DND-41 (cell line): ENCODE data around the gene SLC38A7.
A peak's percentile ranks its signal among the peaks of the same experiment; 100 is the strongest.

Experiments
- ATAC-seq: fragments of 200-7000 bp; cut with Tn5 transposase; 3 replicates; pipeline ENCODE4 v1.9.1; 2021; ENCODE audit warnings: low read depth; ENCODE audit not compliant: insufficient read depth
- DNase-seq: peaks from one replicate; pipeline ENCODE4 v3.0.0-alpha.2; 2020
- H2AFZ ChIP-seq: 2 replicates; pipeline ENCODE4 v1.6.0; 2012; ENCODE audit warnings: low read depth, low read length
- H3K27ac ChIP-seq: 2 replicates; pipeline ENCODE4 v1.5.1; 2012; ENCODE audit warnings: low read length, inconsistent platforms
- H3K27me3 ChIP-seq: fragments of 200-600 bp; sonication (generic); 2 replicates; pipeline ENCODE4 v1.6.0; 2012; ENCODE audit warnings: low read length, mild to moderate bottlenecking, inconsistent platforms; ENCODE audit not compliant: insufficient read depth, poor library complexity
- H3K36me3 ChIP-seq: 2 replicates; pipeline ENCODE4 v1.5.1; 2012; ENCODE audit warnings: low read length, inconsistent platforms; ENCODE audit not compliant: insufficient read depth
- H3K4me1 ChIP-seq: 2 replicates; pipeline ENCODE4 v1.5.1; 2012; ENCODE audit warnings: mild to moderate bottlenecking, low read length; ENCODE audit not compliant: insufficient read depth
- H3K4me2 ChIP-seq: 2 replicates; pipeline ENCODE4 v1.6.0; 2012; ENCODE audit warnings: mild to moderate bottlenecking, moderate library complexity, low read length, inconsistent platforms; ENCODE audit not compliant: insufficient read depth
- H3K4me3 ChIP-seq, 2 experiments: fragments of 200-600 bp in 1 of 2; shearing (Covaris generic) in 1 of 2; 2 replicates each; pipeline ENCODE4 v1.5.1; 2012 to 2016; ENCODE audit warnings: inconsistent platforms in 2 of 2, low read length in 2 of 2, mild to moderate bottlenecking in 2 of 2, low read depth in 1 of 2, moderate library complexity in 1 of 2
- H3K79me2 ChIP-seq: 2 replicates; pipeline ENCODE4 v1.6.0; 2012; ENCODE audit warnings: low read length, inconsistent platforms; ENCODE audit not compliant: insufficient read depth
- H3K9ac ChIP-seq: 2 replicates; pipeline ENCODE4 v1.6.0; 2012; ENCODE audit warnings: low read depth, mild to moderate bottlenecking, inconsistent platforms, low read length, moderate library complexity
- H3K9me3 ChIP-seq: 2 replicates; pipeline ENCODE4 v1.5.1; 2012; ENCODE audit warnings: low read length, moderate library complexity, mild to moderate bottlenecking, inconsistent platforms; ENCODE audit not compliant: insufficient read depth, severe bottlenecking
- H4K20me1 ChIP-seq: 2 replicates; pipeline ENCODE4 v1.6.0; 2012; ENCODE audit warnings: low read length; ENCODE audit not compliant: insufficient read depth
- CTCF ChIP-seq: IDR thresholded peaks from 2 replicates; pipeline ENCODE4 v1.5.1; 2012; ENCODE audit warnings: borderline replicate concordance, low read length, moderate library complexity, mild to moderate bottlenecking; ENCODE audit not compliant: poor library complexity, severe bottlenecking; ENCODE audit errors: extremely low read depth
- EZH2 ChIP-seq: IDR thresholded peaks from 3 replicates; pipeline ENCODE4 v1.6.1; 2012; ENCODE audit warnings: borderline replicate concordance, low read depth, mild to moderate bottlenecking, moderate library complexity, low read length, inconsistent platforms; ENCODE audit not compliant: severe bottlenecking

Gene SLC38A7

DNA sequence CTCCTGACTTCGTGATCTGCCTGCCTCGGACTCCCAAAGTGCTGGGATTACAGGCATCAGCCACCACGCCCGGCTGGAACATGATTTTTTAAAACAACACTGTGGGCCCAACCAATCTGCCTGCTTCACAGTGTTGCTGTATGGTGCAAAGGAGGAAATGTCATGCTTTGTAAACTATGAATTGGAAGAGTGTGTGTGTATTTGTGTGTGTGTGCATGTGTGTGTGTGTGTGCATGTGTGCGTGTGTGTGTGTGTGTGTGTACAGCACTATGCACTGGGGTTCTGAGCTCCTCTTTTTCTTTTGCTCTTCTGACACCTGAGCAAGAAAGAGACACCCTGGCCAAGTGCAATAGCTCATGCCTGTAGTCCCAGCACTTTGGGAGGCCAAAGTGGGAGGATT, 40.5 kb downstream of the SLC38A7 start:
- H4K20me1 ChIP-seq = no peaks in the 10 kb centered on the region
- ATAC-seq (no peak), DNase-seq (no peak)
- H3K27ac ChIP-seq = no peak overlapping the region
- H3K4me1 ChIP-seq = no peaks in the 10 kb centered on the region
- no peak overlapping the region for H2AFZ ChIP-seq
- H3K9me3 ChIP-seq = no peaks in the 10 kb centered on the region
- H3K79me2 ChIP-seq = no peaks in the 10 kb centered on the region
- H3K9ac ChIP-seq = no peak overlapping the region
- H3K36me3 ChIP-seq = no peaks in the 10 kb centered on the region
- no peak overlapping the region for H3K4me2 ChIP-seq
- TF ChIP-seq EZH2 = no peak
- no peak for TF ChIP-seq CTCF
- H3K27me3 ChIP-seq = no peaks in the 10 kb centered on the region
- no peak overlapping the region for H3K4me3 ChIP-seq

DNA sequence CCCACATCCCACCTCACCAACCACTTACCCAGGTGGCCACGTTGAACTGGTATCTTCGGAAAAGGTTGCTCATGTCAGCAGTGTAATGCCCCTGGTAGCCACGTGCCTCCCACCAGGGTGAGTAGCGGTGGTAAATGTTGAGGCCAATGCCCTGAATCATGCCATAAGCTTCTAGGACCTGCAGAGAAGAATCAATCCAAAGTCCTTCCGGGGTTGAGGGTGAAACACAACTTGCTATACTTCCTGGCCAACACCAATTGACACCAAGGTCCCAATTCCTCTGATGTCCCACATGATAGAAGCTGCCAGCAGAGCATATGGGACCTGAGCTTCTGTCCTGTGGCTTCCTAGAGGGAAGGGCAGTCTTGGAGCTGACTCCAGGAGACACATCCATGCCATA, 43.6 kb downstream of the SLC38A7 start:
- H3K9me3 ChIP-seq = no peaks in the 10 kb centered on the region
- DNase-seq = no peak
- H4K20me1 ChIP-seq = no peaks in the 10 kb centered on the region
- H3K4me3 ChIP-seq = no peak overlapping the region
- H2AFZ ChIP-seq = 0 out of 2 replicates have a peak overlapping the region, but pooled peaks have one; percentile 39
- TF ChIP-seq CTCF = no peak
- no peak for TF ChIP-seq EZH2
- H3K4me1 ChIP-seq = no peaks in the 10 kb centered on the region
- H3K9ac ChIP-seq = no peak overlapping the region
- no peaks in the 10 kb centered on the region for H3K36me3 ChIP-seq
- no peak for ATAC-seq
- H3K27me3 ChIP-seq = no peaks in the 10 kb centered on the region
- no peak overlapping the region for H3K27ac ChIP-seq
- no peaks in the 10 kb centered on the region for H3K79me2 ChIP-seq
- H3K4me2 ChIP-seq = no peak overlapping the region

GRCh38 chr16:58639836-58640235, 44.7 kb downstream of the SLC38A7 start:
- Histone ChIP-seq H3K79me2 (no peaks in the 10 kb centered on the region), H3K36me3 (no peaks in the 10 kb centered on the region), H3K27ac (no peak overlapping the region), H4K20me1 (no peaks in the 10 kb centered on the region), H2AFZ (no peak overlapping the region), H3K9ac (no peak overlapping the region), H3K9me3 (no peaks in the 10 kb centered on the region), H3K4me3 (no peak overlapping the region), H3K4me2 (no peak overlapping the region), H3K4me1 (no peaks in the 10 kb centered on the region), H3K27me3 (no peaks in the 10 kb centered on the region)
- ATAC-seq = no peak
- DNase-seq = no peak
- no peak for TF ChIP-seq CTCF
- TF ChIP-seq EZH2 = no peak

GRCh38 chr16:58639230-58639629, 45.3 kb downstream of the SLC38A7 start:
- no peak overlapping the region for H3K4me3 ChIP-seq
- no peaks in the 10 kb centered on the region for H4K20me1 ChIP-seq
- H3K79me2 ChIP-seq = no peaks in the 10 kb centered on the region
- H2AFZ ChIP-seq = no peak overlapping the region
- no peak overlapping the region for H3K9ac ChIP-seq
- no peaks in the 10 kb centered on the region for H3K36me3 ChIP-seq
- ATAC-seq = no peak
- no peaks in the 10 kb centered on the region for H3K9me3 ChIP-seq
- TF ChIP-seq EZH2 = no peak
- TF ChIP-seq CTCF = no peak
- DNase-seq = no peak
- no peak overlapping the region for H3K27ac ChIP-seq
- no peaks in the 10 kb centered on the region for H3K4me1 ChIP-seq
- H3K27me3 ChIP-seq = no peaks in the 10 kb centered on the region
- no peak overlapping the region for H3K4me2 ChIP-seq
